A204.1 (cell line): ENCODE results near the gene RINT1.

Experiments used
- FAIRE-seq: peaks from 2 replicates; lab custom pipeline; 2012; peaks lifted over from hg19 to GRCh38; lab: Jason Lieb, UNC

Gene RINT1

GRCh38 chr7:105599551-105599950 is 67.5 kb downstream of the RINT1 start:
- no peak for FAIRE-seq

- no peak for FAIRE-seq
Measured at GRCh38 chr7:105600720-105601550, 68.9 kb downstream of the RINT1 start.

GRCh38 chr7:105602325-105603305 is 70.6 kb downstream of the RINT1 start:
- FAIRE-seq, result no peak

DNA sequence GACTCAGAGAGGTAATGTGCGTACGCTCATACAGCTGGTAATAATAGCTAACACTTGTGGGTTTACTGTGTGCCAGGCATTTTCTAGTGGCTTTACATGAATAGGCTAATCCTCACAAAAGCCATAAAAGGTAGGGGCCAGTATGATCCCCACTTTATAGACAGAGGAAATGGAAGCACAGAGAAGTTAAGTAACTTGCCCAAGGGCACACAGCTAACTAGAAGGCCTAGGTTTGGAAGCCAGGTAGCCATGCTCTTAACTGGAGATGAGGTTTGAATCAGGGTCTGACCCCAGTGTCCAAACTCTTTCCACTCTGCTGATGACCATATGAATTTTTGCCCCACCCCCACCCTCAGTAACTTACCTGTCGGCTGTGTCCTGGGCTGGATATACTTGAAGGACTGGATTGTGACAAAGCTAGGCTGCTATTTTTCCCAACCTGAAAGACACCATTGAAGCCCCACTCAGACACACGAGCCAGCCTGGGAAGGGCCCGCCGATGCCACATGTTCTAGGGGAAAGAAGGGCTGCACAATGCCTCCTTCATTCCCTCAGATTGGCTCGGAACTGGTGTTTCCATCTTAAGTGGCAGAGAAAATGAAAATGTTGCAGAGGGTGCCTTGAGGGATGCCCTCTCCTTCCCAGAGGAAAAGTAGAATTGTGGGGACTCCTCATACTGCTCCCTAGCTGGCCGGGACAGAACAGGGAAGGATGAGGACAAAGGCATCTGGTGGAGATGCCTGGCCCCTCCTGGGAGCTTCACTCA is 78.3 kb downstream of the RINT1 start:
- FAIRE-seq, result no peak

- no peak for FAIRE-seq
Measured at GRCh38 chr7:105611856-105612775, 80.1 kb downstream of the RINT1 start.

- no peak for FAIRE-seq
Measured at GRCh38 chr7:105612806-105613205, 80.8 kb downstream of the RINT1 start.

DNA sequence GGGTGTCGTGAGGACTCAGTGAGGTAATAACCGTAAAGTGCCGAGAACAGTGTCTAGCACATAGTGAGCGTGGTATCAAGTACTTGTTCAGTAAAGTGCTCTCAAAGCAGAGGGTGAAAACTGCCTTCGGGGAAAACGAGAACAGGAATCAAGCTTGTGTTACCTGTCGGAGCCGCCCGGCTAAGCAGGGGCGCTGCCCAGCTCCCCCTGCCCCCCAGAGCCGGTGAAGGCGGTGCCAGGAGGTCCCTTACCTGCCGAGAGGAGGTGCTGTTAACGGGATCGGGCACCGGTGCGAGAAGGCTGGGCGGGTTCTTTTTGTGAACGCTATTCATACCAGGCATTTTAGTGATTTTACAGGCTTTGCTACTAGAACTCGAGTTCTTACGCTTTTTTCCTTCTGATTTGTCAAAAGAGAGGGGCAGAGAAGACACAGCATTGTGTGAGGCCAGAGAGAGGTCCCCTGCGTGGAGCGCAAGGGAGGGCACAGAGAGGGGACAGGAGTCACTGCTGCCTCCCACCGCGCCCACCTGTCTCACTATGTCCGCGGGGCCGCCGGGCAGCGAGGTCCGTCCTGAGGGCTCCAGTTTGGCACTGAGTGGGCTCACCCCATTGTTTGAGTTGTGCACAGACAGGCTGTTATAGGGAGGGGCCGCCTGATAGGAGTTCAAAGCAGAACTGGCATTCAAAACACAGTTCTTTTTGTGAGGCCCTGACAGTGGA is 81.8 kb downstream of the RINT1 start:
- no peak for FAIRE-seq

- FAIRE-seq, result no peak
Measured at GRCh38 chr7:105614341-105614840, 82.4 kb downstream of the RINT1 start.
